ENCODE data around the gene NPHP4. TPM values are rescaled to one million over a fixed set of nuclear protein-coding genes. Genes with fewer than 3 reads are reported as not detected.

The NPHP4 gene
- polyA plus RNA-seq, 3 donors: 0.39 to 13.7 (median 1.2) TPM

- DNase-seq: peak in 2 of 3 donors; percentile 26 to 53
Observed at GRCh38 chr1:5980314-5981008, 11.8 kb downstream of the NPHP4 start.

More at GRCh38 chr1:5980314-5981008, 11.8 kb downstream of the NPHP4 start:
- H3K9me3 ChIP-seq (replicated peaks in 1 of 2; ENCODE audit: control insufficient read depth in 1 of 2, insufficient read depth in 1 of 2, low read length in 2 of 2): no peaks in the 10 kb centered on the region
- WGBS (ENCODE audit: insufficient coverage): 58% methylated on average over 17 of the region's 20 CpGs
- no peak overlapping the region for H3K27ac ChIP-seq (ENCODE audit: low read depth in 1 of 2, low read length in 2 of 2)
- intact Hi-C loops (cut with micrococcal nuclease): no loop called here
- H3K36me3 Mint-ChIP-seq: peaks cover 17 to 37% of the 10 kb centered on the region in 2 donors
- H3K9ac ChIP-seq (ENCODE audit: insufficient read depth, low read length, poor library complexity, severe bottlenecking): no peak overlapping the region
- H3K4me1 Mint-ChIP-seq: peaks cover 33% of the 10 kb centered on the region
- peaks cover 14 to 27% of the 10 kb centered on the region in 2 donors for H3K4me1 ChIP-seq (ENCODE audit: control insufficient read depth in 1 of 2, insufficient read depth in 2 of 2, low read length in 2 of 2)
- no peaks in the 10 kb centered on the region for H3K79me2 ChIP-seq (ENCODE audit: insufficient read depth, low read length)
- no peak overlapping the region for H2AFZ ChIP-seq (ENCODE audit: insufficient read depth, low read depth, low read length, poor library complexity, severe bottlenecking)
- no peaks in the 10 kb centered on the region for H3K27me3 ChIP-seq (ENCODE audit: control insufficient read depth in 2 of 2, insufficient read depth in 2 of 2, low read length in 2 of 2)
- H3K4me3 ChIP-seq (replicated peaks in 1 of 3; ENCODE audit: low read depth in 2 of 3, low read length in 3 of 3): no peak overlapping the region
- TF ChIP-seq CTCF (IDR thresholded peaks at IDR 0.05): peak; percentile 14
- peak overlapping the region; percentile 52 to 62 for H3K4me3 Mint-ChIP-seq
- H3K27me3 Mint-ChIP-seq (ENCODE audit: low read depth in 3 of 3): peaks cover 0 to 2% (median 2%) of the 10 kb centered on the region in 3 donors
- H3K36me3 ChIP-seq (replicated peaks in 1 of 2; ENCODE audit: control insufficient read depth in 1 of 2, insufficient read depth in 2 of 2, low read length in 2 of 2): peaks cover 0 to 16% of the 10 kb centered on the region in 2 donors
- no peaks in the 10 kb centered on the region for H4K20me1 ChIP-seq (ENCODE audit: insufficient read depth, low read length)
- no peak overlapping the region for H3K4me2 ChIP-seq (replicated peaks; ENCODE audit: extremely low read depth, low read length, poor library complexity, severe bottlenecking)
- peak overlapping the region in 5 of 7 donors; percentile 7 to 84 (median 42) for H3K27ac Mint-ChIP-seq
- H3K9me3 Mint-ChIP-seq: peaks cover 0 to 2% (median 0%) of the 10 kb centered on the region in 7 donors
